C1 segment of cervical spinal cord (tissue), 14 donors: ENCODE results near the gene NR4A1.

Source experiments
- DNase-seq, 14 donors: peaks; one replicate each; lab custom pipeline; 2025; lab: John Stamatoyannopoulos, UW

Gene NR4A1

GRCh38 chr12:52041035-52041434 is 10.2 kb upstream of the NR4A1 start:
- DNase-seq, result no peak

GRCh38 chr12:52041695-52042123 is 9.5 kb upstream of the NR4A1 start:
- peak in 2 of 14 donors; percentile 17 to 38 for DNase-seq

- no peak for DNase-seq
These were observed 8.4 kb upstream of the NR4A1 start for GRCh38 chr12:52042706-52043385.

GRCh38 chr12:52043386-52044212 is 7.6 kb upstream of the NR4A1 start:
- DNase-seq, result peak in 3 of 14 donors; percentile 20 to 28 (median 21)

- DNase-seq, result peak in 9 of 14 donors; percentile 30 to 86 (median 41)
These were observed 6.8 kb upstream of the NR4A1 start for GRCh38 chr12:52044292-52044983.

- peak in 4 of 14 donors; percentile 16 to 29 (median 22) for DNase-seq
These were observed 5.4 kb upstream of the NR4A1 start for GRCh38 chr12:52045794-52046199.

GRCh38 chr12:52046859-52047258 is 4.4 kb upstream of the NR4A1 start:
- no peak for DNase-seq

GRCh38 chr12:52049286-52049685 is 2.0 kb upstream of the NR4A1 start:
- no peak for DNase-seq

GRCh38 chr12:52049688-52050087 is 1.6 kb upstream of the NR4A1 start:
- DNase-seq, result no peak

GRCh38 chr12:52050116-52050757 is 1.0 kb upstream of the NR4A1 start:
- DNase-seq, result peak in 1 of 14 donors; percentile 39

- peak in 1 of 14 donors; percentile 22 for DNase-seq
These were observed 1.4 kb downstream of the NR4A1 start for GRCh38 chr12:52052468-52053186.

GRCh38 chr12:52053536-52054209 is 2.4 kb downstream of the NR4A1 start:
- DNase-seq, result peak in 2 of 14 donors; percentile 19 to 38

GRCh38 chr12:52054231-52054832 is 3.1 kb downstream of the NR4A1 start:
- no peak for DNase-seq

- DNase-seq, result peak in 1 of 14 donors; percentile 55
These were observed 3.8 kb downstream of the NR4A1 start for GRCh38 chr12:52054833-52055730.

GRCh38 chr12:52055731-52056711 is 4.8 kb downstream of the NR4A1 start:
- DNase-seq, result peak in 9 of 14 donors; percentile 7 to 68 (median 48)

GRCh38 chr12:52056801-52057637 is 5.8 kb downstream of the NR4A1 start:
- DNase-seq, result peak in 2 of 14 donors; percentile 36 to 51
